Panc1 (cell line): Measurements from ENCODE around the gene SLC22A12.

Experiments
- CTCF ChIP-seq: fragments of 450-650 bp; IDR thresholded peaks from 2 replicates; pipeline ENCODE4 v1.5.1; 2017; ENCODE audit warnings: mild to moderate bottlenecking
- POLR2AphosphoS5 ChIP-seq: IDR thresholded peaks from 2 replicates; pipeline ENCODE4 v1.6.1; 2012; ENCODE audit warnings: mild to moderate bottlenecking, low read depth, low read length, moderate library complexity

GRCh38 chr11:64591257-64592233 is 525 bp downstream of the SLC22A12 start:
- TF ChIP-seq CTCF: no peak
- no peak for TF ChIP-seq POLR2AphosphoS5
